Neuronal stem cell (in vitro differentiated cells): ENCODE results near the gene GATD1.

Experiments
- DNase-seq: peaks from one replicate; pipeline ENCODE4 v3.0.0-alpha.2; 2013; ENCODE audit warnings: low spot score
- H2AFZ ChIP-seq: one replicate; pipeline ENCODE4 v1.6.1; 2013; ENCODE audit warnings: mild to moderate bottlenecking, low read length, inconsistent platforms
- H2AK5ac ChIP-seq: 2 replicates; pipeline ENCODE4 v1.6.1; 2013; ENCODE audit warnings: low read depth, mild to moderate bottlenecking, inconsistent platforms, low read length, moderate library complexity, mixed read lengths
- H2BK120ac ChIP-seq: 2 replicates; pipeline ENCODE4 v1.6.1; 2013; ENCODE audit warnings: low read depth, mild to moderate bottlenecking, inconsistent platforms, low read length, moderate library complexity, mixed read lengths
- H2BK12ac ChIP-seq: one replicate; pipeline ENCODE4 v1.6.1; 2013; ENCODE audit warnings: low read length, inconsistent platforms
- H2BK15ac ChIP-seq: 2 replicates; pipeline ENCODE4 v1.6.1; 2013; ENCODE audit warnings: mild to moderate bottlenecking, low read length, inconsistent platforms, mixed read lengths
- H2BK5ac ChIP-seq: one replicate; pipeline ENCODE4 v1.6.1; 2013; ENCODE audit warnings: inconsistent platforms, mild to moderate bottlenecking, low read length, moderate library complexity
- H3K14ac ChIP-seq: one replicate; pipeline ENCODE4 v1.6.1; 2013; ENCODE audit warnings: low read length, inconsistent platforms
- H3K18ac ChIP-seq: 2 replicates; pipeline ENCODE4 v1.6.1; 2013; ENCODE audit warnings: low read length, inconsistent platforms
- H3K23ac ChIP-seq: 2 replicates; pipeline ENCODE4 v1.6.1; 2013; ENCODE audit warnings: low read depth, mild to moderate bottlenecking, mixed read lengths, low read length, inconsistent platforms; ENCODE audit not compliant: poor library complexity
- H3K27ac ChIP-seq: replicated peaks from 3 replicates; pipeline ENCODE4 v1.5.1; 2013; ENCODE audit warnings: low read length, inconsistent platforms
- H3K27me3 ChIP-seq, 3 experiments: 2 replicates each; pipeline ENCODE4 v1.6.1; 2013; ENCODE audit warnings: low read length in 3 of 3, mild to moderate bottlenecking in 2 of 3, inconsistent platforms in 1 of 3, low read depth in 1 of 3, mixed read lengths in 1 of 3, moderate library complexity in 1 of 3; ENCODE audit not compliant: control insufficient read depth in 3 of 3, insufficient read depth in 3 of 3
- H3K36me3 ChIP-seq, 2 donors: replicated peaks in 1 of 2; 2 replicates each; pipeline ENCODE4 v1.6.1; 2013; ENCODE audit warnings: low read length in 2 of 2; ENCODE audit not compliant: control insufficient read depth in 2 of 2, insufficient read depth in 2 of 2
- H3K4ac ChIP-seq: 2 replicates; pipeline ENCODE4 v1.6.1; 2013; ENCODE audit warnings: inconsistent platforms, mild to moderate bottlenecking, low read length, moderate library complexity
- H3K4me1 ChIP-seq, 2 donors: 1 replicate in 1 of 2; 2 replicates in 1 of 2; pipeline ENCODE4 v1.6.1; 2013; ENCODE audit warnings: low read length in 2 of 2, low read depth in 1 of 2; ENCODE audit not compliant: control insufficient read depth in 2 of 2, insufficient read depth in 1 of 2
- H3K4me2 ChIP-seq: one replicate; pipeline ENCODE4 v1.6.1; 2013; ENCODE audit warnings: mild to moderate bottlenecking, low read length, inconsistent platforms; ENCODE audit not compliant: insufficient read depth, poor library complexity, severe bottlenecking
- H3K4me3 ChIP-seq, 2 donors: 2 replicates each; pipeline ENCODE4 v1.5.1; 2013; ENCODE audit warnings: low read length in 2 of 2, mild to moderate bottlenecking in 2 of 2, inconsistent platforms in 1 of 2, moderate library complexity in 1 of 2
- H3K79me1 ChIP-seq: one replicate; pipeline ENCODE4 v1.6.1; 2013; ENCODE audit warnings: low read depth, mild to moderate bottlenecking, inconsistent platforms, low read length, moderate library complexity
- H3K9ac ChIP-seq: one replicate; pipeline ENCODE4 v1.6.1; 2013; ENCODE audit warnings: mild to moderate bottlenecking, low read depth, low read length, inconsistent platforms; ENCODE audit not compliant: poor library complexity
- H3K9me3 ChIP-seq, 2 donors: replicated peaks in 1 of 2; 2 replicates each; pipeline versions ENCODE3 to v1.6.1; 2013; ENCODE audit warnings: low read length in 2 of 2, mild to moderate bottlenecking in 2 of 2, inconsistent platforms in 1 of 2, low read depth in 1 of 2, mixed read lengths in 1 of 2, moderate library complexity in 1 of 2; ENCODE audit not compliant: control insufficient read depth in 2 of 2, insufficient read depth in 1 of 2
- H4K8ac ChIP-seq: one replicate; pipeline ENCODE4 v1.6.1; 2013; ENCODE audit warnings: low read depth, mild to moderate bottlenecking, inconsistent platforms, low read length, moderate library complexity
- H4K91ac ChIP-seq: one replicate; pipeline ENCODE4 v1.6.1; 2013; ENCODE audit warnings: low read length, low read depth, mild to moderate bottlenecking, inconsistent platforms; ENCODE audit not compliant: poor library complexity
- WGBS, 2 donors: extraction: QIAGEN DNeasy Blood & Tissue Kit; methylation state at CpG; one replicate each; pipeline ENCODE4 v1.1.7; 2013; ENCODE audit warnings: missing lambda C conversion rate in 2 of 2, mixed read lengths in 1 of 2; ENCODE audit not compliant: insufficient read length in 2 of 2, insufficient replicate concordance in 1 of 2; ENCODE audit errors: extremely low coverage in 2 of 2; 5-methylcytosine and 5-hydroxymethylcytosine counted together

GATD1 gene

DNA sequence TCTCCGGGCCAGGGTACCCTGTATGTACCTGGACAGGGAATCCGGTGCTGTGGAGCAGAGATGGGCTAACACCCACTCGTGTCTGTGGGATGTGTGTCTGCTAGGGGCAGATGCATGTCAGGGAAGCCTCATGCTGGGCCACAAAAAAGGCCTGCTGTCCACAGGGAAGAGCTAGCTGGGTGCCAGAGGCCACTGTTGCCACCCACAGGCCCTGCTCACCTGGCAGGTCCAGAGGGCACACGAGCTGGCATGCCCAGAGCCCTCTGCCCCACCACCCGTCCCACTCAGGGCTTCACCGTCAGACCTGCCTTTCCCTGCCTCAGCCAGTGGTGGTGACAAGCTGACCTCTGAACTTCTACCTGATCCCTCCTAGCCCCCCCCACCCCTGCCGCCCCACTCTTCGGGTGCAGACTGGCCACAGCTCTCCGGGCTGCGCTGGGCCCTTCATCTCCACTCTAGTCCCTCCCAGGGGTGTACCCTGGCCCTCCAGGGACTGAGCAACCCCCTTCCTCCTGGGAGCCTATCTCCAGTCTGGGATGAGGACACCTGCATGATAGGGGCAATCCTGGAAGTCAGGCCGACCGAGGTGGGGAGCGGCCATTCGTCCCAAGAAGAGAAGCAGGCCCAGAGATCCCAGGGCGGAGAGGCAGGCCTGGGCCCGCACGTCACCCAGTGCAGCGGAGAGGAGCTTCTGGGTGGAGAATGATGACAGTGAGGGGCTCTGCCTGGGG, 19.4 kb upstream of the GATD1 start:
- H3K18ac ChIP-seq, result peak overlapping the region; percentile 66
- H3K23ac ChIP-seq, result peak overlapping the region; percentile 76
- peak overlapping the region; percentile 86 for H3K27ac ChIP-seq
- H3K9ac ChIP-seq, result peak overlapping the region; percentile 89
- peak overlapping the region; percentile 92 for H3K4me2 ChIP-seq
- H3K79me1 ChIP-seq, result peaks cover 22% of the 10 kb centered on the region
- H4K8ac ChIP-seq, result no peak overlapping the region
- H2BK15ac ChIP-seq, result peak overlapping the region; percentile 87
- no peak overlapping the region for H2BK12ac ChIP-seq
- DNase-seq, result no peak
- H3K4me1 ChIP-seq, result peaks cover 10 to 15% of the 10 kb centered on the region in 2 donors
- no CpG with 5 or more reads among the region's 18 CpGs for WGBS, 2 donors
- H3K4me3 ChIP-seq, result peak overlapping the region; percentile 99 to 100
- H3K4ac ChIP-seq, result peak overlapping the region; percentile 70
- H2AFZ ChIP-seq, result no peak overlapping the region
- H3K27me3 ChIP-seq, result no peaks in the 10 kb centered on the region
- peak overlapping the region; percentile 16 for H2BK120ac ChIP-seq
- H4K91ac ChIP-seq, result no peak overlapping the region
- peaks cover 28 to 60% of the 10 kb centered on the region in 2 donors for H3K36me3 ChIP-seq
- peak overlapping the region; percentile 61 for H3K14ac ChIP-seq
- H3K9me3 ChIP-seq, result no peaks in the 10 kb centered on the region
- H2AK5ac ChIP-seq, result peak overlapping the region; percentile 89
- H2BK5ac ChIP-seq, result no peak overlapping the region

GRCh38 chr11:795634-796564, 18.6 kb upstream of the GATD1 start:
- no peaks in the 10 kb centered on the region for H3K27me3 ChIP-seq
- WGBS, 2 donors, result no CpG with 5 or more reads among the region's 26 CpGs
- H3K18ac ChIP-seq, result peak overlapping the region; percentile 85
- no peak overlapping the region for H2AFZ ChIP-seq
- H3K27ac ChIP-seq, result peak overlapping the region; percentile 45
- H2BK12ac ChIP-seq, result no peak overlapping the region
- H3K23ac ChIP-seq, result peak overlapping the region; percentile 76
- H3K79me1 ChIP-seq, result peaks cover 24% of the 10 kb centered on the region
- peaks cover 22 to 60% of the 10 kb centered on the region in 2 donors for H3K36me3 ChIP-seq
- no peak overlapping the region for H4K8ac ChIP-seq
- DNase-seq, result no peak
- H3K9ac ChIP-seq, result peak overlapping the region; percentile 85
- H3K4me3 ChIP-seq, result peak overlapping the region in 1 of 2 donors; percentile 99
- peak overlapping the region; percentile 16 for H2BK120ac ChIP-seq
- H3K4me1 ChIP-seq, result peaks cover 12 to 15% of the 10 kb centered on the region in 2 donors
- H2BK5ac ChIP-seq, result peak overlapping the region; percentile 10
- peak overlapping the region; percentile 89 for H2AK5ac ChIP-seq
- H3K14ac ChIP-seq, result peak overlapping the region; percentile 98
- H3K4me2 ChIP-seq, result peak overlapping the region; percentile 92
- H4K91ac ChIP-seq, result no peak overlapping the region
- peak overlapping the region; percentile 70 for H3K4ac ChIP-seq
- H2BK15ac ChIP-seq, result peak overlapping the region; percentile 89
- no peaks in the 10 kb centered on the region for H3K9me3 ChIP-seq

DNA sequence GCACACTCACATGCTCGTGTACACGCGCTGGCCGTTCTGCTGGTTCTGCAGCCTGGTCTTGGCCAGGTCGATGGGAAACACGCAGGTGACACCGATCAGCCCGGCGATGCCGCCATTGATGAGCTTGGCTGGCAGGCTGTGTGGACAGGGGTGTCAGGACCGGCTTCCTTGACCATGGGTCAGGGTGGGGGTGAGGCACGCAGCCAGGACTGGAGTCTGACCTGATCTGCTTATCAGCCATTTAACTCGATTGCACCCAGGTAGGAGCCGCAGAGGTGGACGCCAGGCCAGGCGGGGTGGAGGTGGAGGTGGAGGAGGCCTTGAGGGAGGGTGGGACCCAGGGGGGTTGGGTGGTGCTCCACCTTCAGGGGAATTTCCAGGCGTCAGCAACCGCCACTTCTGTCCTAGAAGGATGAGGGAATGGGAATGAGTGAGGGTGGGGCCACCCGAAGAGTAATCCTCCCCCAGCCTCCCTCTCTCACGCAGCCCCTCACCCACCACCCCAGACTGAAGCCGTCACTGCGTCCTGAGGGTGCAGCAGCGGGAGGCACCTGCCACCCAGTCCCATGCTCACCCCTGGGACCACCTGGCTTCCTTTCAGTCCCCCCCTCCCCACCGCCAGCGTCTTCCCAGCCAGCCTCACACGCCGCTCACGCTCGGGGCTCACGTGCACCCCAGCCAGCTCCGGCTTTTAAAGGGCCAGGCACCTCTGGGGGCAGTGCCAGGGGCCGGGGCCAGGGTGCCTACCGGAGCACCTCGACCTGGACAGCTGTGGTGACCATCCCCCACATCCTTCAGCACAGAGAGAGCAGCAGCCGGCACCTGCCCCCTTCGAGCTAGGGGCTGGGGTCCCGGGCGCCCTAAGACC, 17.7 kb upstream of the GATD1 start:
- Histone ChIP-seq H3K36me3 (peaks cover 19 to 51% of the 10 kb centered on the region in 2 donors), H3K4me1 (peaks cover 15 to 16% of the 10 kb centered on the region in 2 donors), H3K9ac (peak overlapping the region; percentile 70), H3K79me1 (peaks cover 24% of the 10 kb centered on the region), H3K14ac (peak overlapping the region; percentile 38), H2AFZ (no peak overlapping the region), H4K91ac (no peak overlapping the region), H3K23ac (peak overlapping the region; percentile 95), H3K18ac (peak overlapping the region; percentile 64), H3K27ac (no peak overlapping the region), H3K4me2 (peak overlapping the region; percentile 11), H3K9me3 (no peaks in the 10 kb centered on the region), H2BK12ac (peak overlapping the region; percentile 41), H2BK5ac (peak overlapping the region; percentile 82), H4K8ac (no peak overlapping the region), H3K4ac (no peak overlapping the region), H3K27me3 (no peaks in the 10 kb centered on the region), H2AK5ac (peak overlapping the region; percentile 10), H2BK15ac (no peak overlapping the region), H2BK120ac (no peak overlapping the region), H3K4me3 (no peak overlapping the region)
- no CpG with 5 or more reads among the region's 38 CpGs for WGBS, 2 donors
- no peak for DNase-seq
